ENCODE results near the gene RAX. TPM values are rescaled to one million over a fixed set of nuclear protein-coding genes. Genes with fewer than 3 reads are reported as not detected.

Gene RAX
- total RNA-seq, 1 experiment from 2014 or later, result 0.37 TPM

- Histone ChIP-seq H3K56ac (ENCODE audit: insufficient read length, low read depth, low read length) (no peak overlapping the region), H3K23me2 (ENCODE audit: insufficient read length, low read depth, low read length, poor library complexity, severe bottlenecking) (no peaks in the 10 kb centered on the region), H4K8ac (replicated peaks; ENCODE audit: insufficient read length, low read depth, low read length) (no peak overlapping the region), H4K20me1 (ENCODE audit: control insufficient read depth, insufficient read depth, insufficient read length) (no peaks in the 10 kb centered on the region), H2BK12ac (ENCODE audit: insufficient read length, low read depth, low read length) (no peak overlapping the region), H3K4me2 (ENCODE audit: insufficient read depth, insufficient read length, low read length) (no peak overlapping the region), H2BK15ac (ENCODE audit: low read depth, low read length) (no peak overlapping the region), H2BK120ac (ENCODE audit: low read depth, low read length, poor library complexity, severe bottlenecking) (no peak overlapping the region), H3K9me3 (ENCODE audit: control insufficient read depth, low read depth, low read length) (no peaks in the 10 kb centered on the region), H3K14ac (ENCODE audit: insufficient read depth, low read length) (no peak overlapping the region), H3K4me1 (ENCODE audit: insufficient read depth, low read length) (no peaks in the 10 kb centered on the region), H2AFZ (ENCODE audit: low read length) (no peak overlapping the region), H3K79me1 (ENCODE audit: insufficient read depth, low read depth, low read length, poor library complexity, severe bottlenecking) (no peaks in the 10 kb centered on the region), H2AK5ac (ENCODE audit: insufficient read length, low read length) (no peak overlapping the region), H2BK5ac (ENCODE audit: insufficient read length, low read length) (no peak overlapping the region), H3K9ac (ENCODE audit: extremely low read depth, insufficient read length, low read length) (no peak overlapping the region), H3K27me3 (ENCODE audit: insufficient read depth, low read length) (no peaks in the 10 kb centered on the region), H3K79me2 (ENCODE audit: insufficient read depth, low read length) (no peaks in the 10 kb centered on the region), H3K27ac (ENCODE audit: insufficient read length, low read depth, low read length) (no peak overlapping the region), H3K4ac (ENCODE audit: low read depth, low read length) (no peak overlapping the region), H2BK20ac (ENCODE audit: low read depth, low read length, poor library complexity, severe bottlenecking) (no peak overlapping the region), H3K23ac (ENCODE audit: insufficient read length, low read depth, low read length) (no peak overlapping the region), H4K91ac (ENCODE audit: insufficient read length, low read depth, low read length) (no peak overlapping the region), H4K5ac (ENCODE audit: insufficient read length, low read depth, low read length) (no peak overlapping the region), H3T11ph (ENCODE audit: low read length) (no peak overlapping the region), H3K18ac (ENCODE audit: insufficient read length, low read depth, low read length) (no peak overlapping the region)
- no peak for DNase-seq
- Mint-ChIP-seq H3K36me3 (ENCODE audit: insufficient read depth in 1 of 3, low read depth in 3 of 3) (no peaks in the 10 kb centered on the region), H3K4me1 (peaks cover 0 to 1% of the 10 kb centered on the region in 2 experiments; a peak in 1 of 4 replicates), H3K9me3 (no peaks in the 10 kb centered on the region), H3K27ac (no peak overlapping the region), H3K4me3 (no peak overlapping the region), H3K27me3 (ENCODE audit: low read depth) (peaks cover 44% of the 10 kb centered on the region)
- WGBS (ENCODE audit: extremely low coverage, insufficient read length, low lambda C conversion rate), result no CpG with 5 or more reads among the region's 8 CpGs
- TF ChIP-seq CTCF (conservative IDR thresholded peaks at IDR 0.05), result no peak
These were observed 25.6 kb upstream of the RAX start for GRCh38 chr18:59298871-59299270.
